HAP-1 (cell line): ENCODE measurements around the gene CAMTA1.
A peak's percentile ranks its signal among the peaks of the same experiment; 100 is the strongest.
"Not testable (repeated sequence)": the region's sequence is repeated elsewhere in the genome, so short reads cannot be mapped to it uniquely, and the experiment has no call there.

Experiments
- DNase-seq, 2 experiments: peaks; one replicate each; pipeline ENCODE4 v3.0.0-alpha.2; 2016 to 2020; ENCODE audit warnings: low spot score in 2 of 2
- H3K27me3 ChIP-seq: fragments of 250-450 bp; sonication (Bioruptor Pico); 2 replicates; pipeline ENCODE4 v1.5.1; 2020; ENCODE audit warnings: low read depth, mild to moderate bottlenecking, moderate library complexity
- H3K36me3 ChIP-seq: fragments of 250-450 bp; sonication (Bioruptor Pico); replicated peaks from 2 replicates; pipeline ENCODE4 v1.5.1; 2020; ENCODE audit warnings: mild to moderate bottlenecking
- H3K4me1 ChIP-seq: fragments of 250-450 bp; sonication (Bioruptor Pico); 2 replicates; pipeline ENCODE4 v1.5.1; 2020; ENCODE audit warnings: mild to moderate bottlenecking
- H3K4me3 ChIP-seq: fragments of 250-450 bp; sonication (Bioruptor Pico); 2 replicates; pipeline ENCODE4 v1.5.1; 2020; ENCODE audit warnings: mild to moderate bottlenecking, moderate library complexity
- H3K9me3 ChIP-seq: fragments of 250-450 bp; sonication (Bioruptor Pico); 2 replicates; pipeline ENCODE4 v1.5.1; 2020; ENCODE audit warnings: mild to moderate bottlenecking, moderate library complexity
- in situ Hi-C: fragments of 300-500 bp; cut with MboI; formaldehyde crosslinking; loops from 3 replicates; pipeline ENCODE4 v1.14.3; 2020; ENCODE audit warnings: low sequenced_read_pairs, inconsistent platforms, mixed read lengths

Gene CAMTA1

GRCh38 chr1:6827079-6827478, 41.8 kb downstream of the CAMTA1 start:
- Histone ChIP-seq H3K27me3 (no peaks in the 10 kb centered on the region), H3K36me3 (no peaks in the 10 kb centered on the region; the same call in none of the 2 replicates), H3K9me3 (no peaks in the 10 kb centered on the region), H3K4me1 (peaks cover 23% of the 10 kb centered on the region), H3K4me3 (no peak overlapping the region)
- in situ Hi-C loops = no loop called here
- no peak for DNase-seq

- in situ Hi-C loops = no loop called here
- Histone ChIP-seq H3K36me3 (no peaks in the 10 kb centered on the region; the same call in none of the 2 replicates), H3K27me3 (no peaks in the 10 kb centered on the region), H3K9me3 (no peaks in the 10 kb centered on the region), H3K4me3 (no peak overlapping the region), H3K4me1 (peaks cover 17% of the 10 kb centered on the region)
- no peak for DNase-seq
These were observed 42.4 kb downstream of the CAMTA1 start for GRCh38 chr1:6827630-6828165.

- in situ Hi-C loops = no loop called here
These were observed 46.1 kb downstream of the CAMTA1 start for GRCh38 chr1:6831366-6831765.

GRCh38 chr1:6832006-6832405, 46.8 kb downstream of the CAMTA1 start:
- not testable (repeated sequence) for H3K9me3 ChIP-seq, DNase-seq, H3K4me3 ChIP-seq

More at GRCh38 chr1:6831366-6831765, 46.1 kb downstream of the CAMTA1 start:
- no peaks in the 10 kb centered on the region for H3K9me3 ChIP-seq
- H3K36me3 ChIP-seq = peaks cover 3% of the 10 kb centered on the region; the same call in 1 of the 2 replicates
- H3K4me3 ChIP-seq = no peak overlapping the region
- DNase-seq = peak in 1 of 2 experiments; percentile 34
- H3K4me1 ChIP-seq = peaks cover 7% of the 10 kb centered on the region
- H3K27me3 ChIP-seq = no peaks in the 10 kb centered on the region

GRCh38 chr1:6832531-6833188, 47.4 kb downstream of the CAMTA1 start:
- H3K4me3 ChIP-seq = no peak overlapping the region
- in situ Hi-C loops = no loop called here
- no peaks in the 10 kb centered on the region for H3K27me3 ChIP-seq
- no peaks in the 10 kb centered on the region for H3K9me3 ChIP-seq
- DNase-seq = no peak
- peaks cover 7% of the 10 kb centered on the region for H3K4me1 ChIP-seq
- H3K36me3 ChIP-seq = 0 out of 2 replicates have a peak, but pooled peaks cover 3% of the 10 kb centered on the region

More at GRCh38 chr1:6832006-6832405, 46.8 kb downstream of the CAMTA1 start:
- H3K36me3 ChIP-seq, in situ Hi-C loops, H3K4me1 ChIP-seq, H3K27me3 ChIP-seq: not testable (repeated sequence)

GRCh38 chr1:6833804-6834203, 48.5 kb downstream of the CAMTA1 start:
- no peak overlapping the region for H3K4me3 ChIP-seq
- H3K27me3 ChIP-seq = no peaks in the 10 kb centered on the region
- in situ Hi-C loops = no loop called here
- peaks cover 7% of the 10 kb centered on the region for H3K4me1 ChIP-seq
- DNase-seq = no peak
- no peaks in the 10 kb centered on the region for H3K9me3 ChIP-seq
- 0 out of 2 replicates have a peak, but pooled peaks cover 3% of the 10 kb centered on the region for H3K36me3 ChIP-seq

GRCh38 chr1:6834366-6834765, 49.1 kb downstream of the CAMTA1 start:
- Histone ChIP-seq H3K36me3 (0 out of 2 replicates have a peak, but pooled peaks cover 4% of the 10 kb centered on the region), H3K27me3 (no peaks in the 10 kb centered on the region), H3K4me1 (peaks cover 7% of the 10 kb centered on the region), H3K4me3 (no peak overlapping the region), H3K9me3 (no peaks in the 10 kb centered on the region)
- no peak for DNase-seq
- in situ Hi-C loops = no loop called here

GRCh38 chr1:6835139-6835538, 49.9 kb downstream of the CAMTA1 start:
- DNase-seq = no peak
- in situ Hi-C loops = no loop called here
- Histone ChIP-seq H3K36me3 (0 out of 2 replicates have a peak, but pooled peaks cover 6% of the 10 kb centered on the region), H3K27me3 (no peaks in the 10 kb centered on the region), H3K4me3 (no peak overlapping the region), H3K4me1 (peaks cover 7% of the 10 kb centered on the region), H3K9me3 (no peaks in the 10 kb centered on the region)

GRCh38 chr1:6842301-6842700, 57.0 kb downstream of the CAMTA1 start:
- Histone ChIP-seq H3K36me3 (peaks cover 6% of the 10 kb centered on the region; the same call in 1 of the 2 replicates), H3K9me3 (no peaks in the 10 kb centered on the region), H3K4me1 (no peaks in the 10 kb centered on the region), H3K27me3 (no peaks in the 10 kb centered on the region), H3K4me3 (no peak overlapping the region)
- no peak for DNase-seq
- in situ Hi-C loops = no loop called here

GRCh38 chr1:6845786-6846185, 60.5 kb downstream of the CAMTA1 start:
- H3K27me3 ChIP-seq, H3K4me1 ChIP-seq, H3K9me3 ChIP-seq, DNase-seq, in situ Hi-C loops, H3K36me3 ChIP-seq, H3K4me3 ChIP-seq: not testable (repeated sequence)

GRCh38 chr1:6848816-6849215, 63.6 kb downstream of the CAMTA1 start:
- Histone ChIP-seq H3K4me3 (no peak overlapping the region), H3K36me3 (peaks cover 4% of the 10 kb centered on the region), H3K27me3 (no peaks in the 10 kb centered on the region), H3K9me3 (no peaks in the 10 kb centered on the region), H3K4me1 (no peaks in the 10 kb centered on the region)
- no peak for DNase-seq
- in situ Hi-C loops = no loop called here

- Histone ChIP-seq H3K9me3 (no peaks in the 10 kb centered on the region), H3K27me3 (no peaks in the 10 kb centered on the region), H3K4me1 (no peaks in the 10 kb centered on the region), H3K36me3 (peaks cover under 1% of the 10 kb centered on the region), H3K4me3 (no peak overlapping the region)
- no peak for DNase-seq
- in situ Hi-C loops = no loop called here
These were observed 65.3 kb downstream of the CAMTA1 start for GRCh38 chr1:6850537-6850936.

- in situ Hi-C loops = no loop called here
- Histone ChIP-seq H3K27me3 (no peaks in the 10 kb centered on the region), H3K4me3 (no peak overlapping the region), H3K36me3 (no peaks in the 10 kb centered on the region; the same call in 1 of the 2 replicates), H3K4me1 (no peaks in the 10 kb centered on the region), H3K9me3 (no peaks in the 10 kb centered on the region)
- no peak for DNase-seq
These were observed 67.1 kb downstream of the CAMTA1 start for GRCh38 chr1:6852136-6852890.

- Histone ChIP-seq H3K27me3 (no peaks in the 10 kb centered on the region), H3K4me3 (no peak overlapping the region), H3K9me3 (no peaks in the 10 kb centered on the region), H3K36me3 (no peaks in the 10 kb centered on the region; the same call in 1 of the 2 replicates), H3K4me1 (no peaks in the 10 kb centered on the region)
- no peak for DNase-seq
- in situ Hi-C loops = no loop called here
These were observed 68.9 kb downstream of the CAMTA1 start for GRCh38 chr1:6854166-6854565.
